ENCODE data around the gene UROC1.

The UROC1 gene

GRCh38 chr3:126460381-126460780 is 57.2 kb downstream of the UROC1 start:
- DNase-seq (ENCODE audit: low read depth in 3 of 3): no peak

- DNase-seq (ENCODE audit: low read depth in 3 of 3): no peak
Observed at GRCh38 chr3:126459763-126460127, 57.8 kb downstream of the UROC1 start.

GRCh38 chr3:126459111-126459762 is 58.3 kb downstream of the UROC1 start:
- no peak for DNase-seq (ENCODE audit: low read depth in 3 of 3)

GRCh38 chr3:126456766-126457388 is 60.7 kb downstream of the UROC1 start:
- DNase-seq (ENCODE audit: low read depth in 3 of 3): no peak

GRCh38 chr3:126456211-126456610 is 61.4 kb downstream of the UROC1 start:
- DNase-seq (ENCODE audit: low read depth in 3 of 3): no peak

- no peak for DNase-seq (ENCODE audit: low read depth in 3 of 3)
Observed at GRCh38 chr3:126454437-126455198, 63.0 kb downstream of the UROC1 start.

- DNase-seq (ENCODE audit: low read depth in 3 of 3): no peak
Observed at GRCh38 chr3:126454025-126454424, 63.5 kb downstream of the UROC1 start.

- DNase-seq (ENCODE audit: low read depth in 3 of 3): no peak
Observed at GRCh38 chr3:126452213-126452612, 65.4 kb downstream of the UROC1 start.

GRCh38 chr3:126451511-126451910 is 66.1 kb downstream of the UROC1 start:
- DNase-seq (ENCODE audit: low read depth in 3 of 3): no peak

GRCh38 chr3:126450744-126451143 is 66.8 kb downstream of the UROC1 start:
- DNase-seq (ENCODE audit: low read depth in 3 of 3): no peak

GRCh38 chr3:126450219-126450618 is 67.4 kb downstream of the UROC1 start:
- DNase-seq (ENCODE audit: low read depth in 3 of 3): no peak

GRCh38 chr3:126449621-126450051 is 67.9 kb downstream of the UROC1 start:
- DNase-seq (ENCODE audit: low read depth in 3 of 3): no peak

- DNase-seq (ENCODE audit: low read depth in 3 of 3): no peak
Observed at GRCh38 chr3:126448893-126449180, 68.7 kb downstream of the UROC1 start.

GRCh38 chr3:126448136-126448892 is 69.3 kb downstream of the UROC1 start:
- DNase-seq (ENCODE audit: low read depth in 3 of 3): no peak

- no peak for DNase-seq (ENCODE audit: low read depth in 3 of 3)
Observed at GRCh38 chr3:126447456-126448106, 70.0 kb downstream of the UROC1 start.

GRCh38 chr3:126446791-126447190 is 70.8 kb downstream of the UROC1 start:
- no peak for DNase-seq (ENCODE audit: low read depth in 3 of 3)

GRCh38 chr3:126446301-126446700 is 71.3 kb downstream of the UROC1 start:
- DNase-seq (ENCODE audit: low read depth in 3 of 3): no peak

- DNase-seq (ENCODE audit: low read depth in 3 of 3): no peak
Observed at GRCh38 chr3:126445506-126445905, 72.1 kb downstream of the UROC1 start.

- DNase-seq (ENCODE audit: low read depth in 3 of 3): no peak
Observed at GRCh38 chr3:126442856-126443242, 74.7 kb downstream of the UROC1 start.

GRCh38 chr3:126442094-126442855 is 75.3 kb downstream of the UROC1 start:
- no peak for DNase-seq (ENCODE audit: low read depth in 3 of 3)

GRCh38 chr3:126441256-126441880 is 76.2 kb downstream of the UROC1 start:
- DNase-seq (ENCODE audit: low read depth in 3 of 3): no peak
